ENCODE results near the gene SPACDR.

Gene SPACDR

DNA sequence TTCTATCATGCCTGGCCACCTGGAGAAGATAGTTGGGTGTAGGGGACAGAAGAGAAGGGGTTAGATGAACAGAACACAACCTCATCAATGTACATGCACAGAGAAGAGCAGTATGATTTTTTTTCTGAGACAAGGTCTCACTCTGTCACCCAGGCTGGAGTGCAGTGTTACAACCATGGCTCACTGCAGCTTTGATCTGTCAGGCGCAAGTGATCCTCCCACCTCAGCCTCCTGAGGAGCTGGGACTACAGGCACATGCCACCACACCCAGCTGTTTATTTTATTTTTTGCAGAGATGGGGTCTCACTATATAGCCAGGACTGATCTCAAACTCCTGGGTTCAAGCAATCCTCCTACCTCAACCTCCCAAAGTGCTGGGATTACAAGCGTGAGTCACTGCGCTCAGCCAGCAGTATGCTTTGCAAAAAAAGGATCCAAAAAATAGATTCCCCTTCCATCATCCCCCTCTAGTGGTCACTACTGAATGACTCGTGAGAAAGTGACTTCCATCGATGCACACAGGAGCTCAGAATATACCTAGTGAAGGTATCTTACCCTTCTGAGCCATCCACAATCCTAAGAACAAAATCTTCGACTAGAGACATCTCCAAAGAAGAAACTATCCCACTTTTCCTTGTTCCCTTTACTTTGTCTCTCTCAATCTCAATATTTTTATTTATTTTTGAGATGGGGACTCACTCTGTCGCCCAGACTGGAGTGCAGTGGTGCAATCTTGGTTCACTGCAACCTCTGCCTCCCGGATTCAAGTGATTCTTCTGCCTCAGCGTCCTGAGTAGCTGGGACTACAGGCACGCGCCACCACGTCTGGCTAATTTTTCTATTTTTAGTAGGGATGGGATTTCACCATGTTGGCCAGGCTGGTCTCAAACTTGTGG is 56.5 kb downstream of the SPACDR start:
- DNase-seq = peak; percentile 57 to 79

DNA sequence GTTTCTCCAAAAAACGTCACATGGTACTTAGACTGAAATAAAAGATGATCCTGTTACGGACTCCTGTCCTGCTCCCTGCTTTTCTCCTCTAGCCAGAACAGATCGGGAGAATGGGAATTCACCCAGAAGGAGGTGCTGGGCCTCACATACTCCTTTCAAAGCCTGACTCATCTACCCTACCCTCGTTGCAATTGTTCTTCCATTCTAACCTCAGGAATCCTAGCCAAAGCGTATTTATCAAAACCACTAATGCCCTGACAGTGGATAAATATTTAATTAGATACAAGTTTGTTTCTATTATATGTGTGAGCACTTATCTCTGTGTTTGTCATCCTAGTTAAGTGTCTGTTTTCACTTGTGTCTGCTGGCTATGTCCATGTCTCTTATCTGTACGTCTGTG is 57.3 kb downstream of the SPACDR start:
- DNase-seq = no peak

Measured in CD4-positive, alpha-beta T cell treated with Interleukin-4 for 1 hour (primary cell).